Activated naive CD4-positive, alpha-beta T cell treated with anti-CD3 and anti-CD28 coated beads for 36 hours (primary cell): Measurements from ENCODE around the gene PRKAB2. TPM values are rescaled to one million over a fixed set of nuclear protein-coding genes. Genes with fewer than 3 reads are reported as not detected.
"Not testable (repeated sequence)": the region's sequence is repeated elsewhere in the genome, so short reads cannot be mapped to it uniquely, and the experiment has no call there.

Experiments
- CTCF ChIA-PET: fragments of 350-600 bp; sonication (Branson Sonifier 250); formaldehyde crosslinking; loops from one replicate; lab custom pipeline; 2021; ENCODE audit warnings: antibody characterized with exemption; lab: Charles Lee
- DNase-seq: peaks from one replicate; pipeline ENCODE4 v3.0.0-alpha.2; 2020
- H3K27ac Mint-ChIP-seq: one replicate; pipeline ENCODE4 v1.8.0; 2021; ENCODE audit warnings: mild to moderate bottlenecking, mixed read lengths
- H3K27me3 Mint-ChIP-seq: one replicate; pipeline ENCODE4 v1.8.0; 2021; ENCODE audit warnings: low read depth, mixed read lengths
- H3K36me3 Mint-ChIP-seq: one replicate; pipeline ENCODE4 v1.8.0; 2021; ENCODE audit warnings: low read depth, mixed read lengths
- H3K4me1 Mint-ChIP-seq: one replicate; pipeline ENCODE4 v1.8.0; 2021; ENCODE audit warnings: low read depth, mixed read lengths
- H3K4me3 Mint-ChIP-seq: one replicate; pipeline ENCODE4 v1.8.0; 2021; ENCODE audit warnings: mild to moderate bottlenecking, moderate library complexity, mixed read lengths
- H3K9me3 Mint-ChIP-seq: one replicate; pipeline ENCODE4 v1.8.0; 2021; ENCODE audit warnings: mixed read lengths
- intact Hi-C: fragments of 100-400 bp; cut with micrococcal nuclease; formaldehyde crosslinking; loops from one replicate; pipeline ENCODE4 v1.15.1; 2023
- total RNA-seq, 2 experiments: library from RNA; stranded (reverse); gene quantifications; one replicate each; pipeline ENCODE4 v1.2.3, GENCODE V29; 2021

The PRKAB2 gene
- total RNA-seq, 2 experiments from 2014 or later: 3.4 to 4.4 TPM

DNA sequence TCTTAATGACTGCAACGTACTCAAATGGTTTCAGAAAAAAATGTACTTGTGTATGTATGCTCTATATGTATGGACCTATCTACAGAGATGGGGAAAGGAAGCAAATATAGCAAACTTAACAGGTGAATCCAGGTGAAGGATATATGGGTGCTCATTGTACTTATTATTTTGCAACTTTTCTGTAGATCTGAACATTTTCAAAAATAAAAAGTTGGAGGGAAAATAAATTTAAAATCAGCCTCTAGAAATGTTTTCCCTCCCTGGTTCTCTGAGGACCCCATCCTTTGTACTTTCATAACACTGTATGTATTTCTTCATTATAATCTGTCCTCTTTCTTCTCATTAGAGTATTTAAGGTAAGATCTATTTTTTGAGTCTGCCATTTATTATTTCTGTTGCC is 34.9 kb upstream of the PRKAB2 start:
- H3K4me3 Mint-ChIP-seq: no peak overlapping the region
- no peaks in the 10 kb centered on the region for H3K4me1 Mint-ChIP-seq
- H3K9me3 Mint-ChIP-seq: peaks cover 2% of the 10 kb centered on the region
- intact Hi-C loops: no loop called here
- H3K27ac Mint-ChIP-seq: no peak overlapping the region
- no peaks in the 10 kb centered on the region for H3K36me3 Mint-ChIP-seq
- CTCF ChIA-PET: no interaction called here
- no peaks in the 10 kb centered on the region for H3K27me3 Mint-ChIP-seq
- no peak for DNase-seq

DNA sequence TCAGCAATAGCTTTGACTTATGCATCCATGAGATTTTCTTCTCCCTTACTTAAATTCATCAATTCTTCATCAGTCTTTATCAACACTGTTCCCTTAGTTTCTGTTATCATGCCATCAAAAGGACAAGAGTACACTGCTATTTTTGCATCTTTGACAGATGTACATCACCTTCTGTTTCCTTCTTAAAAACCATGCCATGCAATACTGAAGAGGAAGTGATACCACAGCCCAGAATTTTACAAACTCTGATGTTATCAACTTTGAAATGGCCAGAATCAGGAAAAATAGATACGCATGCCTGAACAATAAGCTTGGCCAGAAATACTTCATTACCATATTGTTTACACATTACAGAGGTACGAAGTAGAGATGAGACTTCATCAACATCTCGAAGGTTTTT is 31.8 kb upstream of the PRKAB2 start:
- Mint-ChIP-seq H3K4me1 (peaks cover 4% of the 10 kb centered on the region), H3K9me3 (peaks cover 2% of the 10 kb centered on the region), H3K36me3 (no peaks in the 10 kb centered on the region), H3K27me3 (no peaks in the 10 kb centered on the region), H3K4me3 (no peak overlapping the region), H3K27ac (no peak overlapping the region)
- intact Hi-C loops: no loop called here
- DNase-seq: no peak
- CTCF ChIA-PET: interaction anchor here (0.6 kb wide), 1 partner anchor 19 kb away, joined by 3 read pairs; no protein-coding TSS in a partner anchor

DNA sequence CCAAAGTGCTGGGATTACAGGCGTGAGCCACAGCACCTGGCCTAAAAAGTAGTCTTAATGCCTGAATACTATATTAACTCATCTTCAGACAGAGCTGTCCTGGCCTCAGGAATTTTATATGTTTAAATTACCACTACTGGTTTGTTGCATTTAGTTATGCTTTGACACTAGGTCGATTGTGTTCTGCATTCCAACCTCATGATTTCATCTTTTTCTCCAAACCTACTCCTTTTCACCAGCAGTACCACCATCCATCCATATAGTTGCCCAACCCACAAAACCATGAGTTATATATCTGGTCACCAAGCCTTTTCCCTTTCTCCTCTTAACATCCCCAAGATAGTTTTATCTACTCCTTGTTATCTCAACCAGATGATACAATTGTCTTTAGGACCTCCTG is 30.3 kb upstream of the PRKAB2 start:
- CTCF ChIA-PET: no interaction called here
- intact Hi-C loops: no loop called here
- DNase-seq: no peak
- H3K4me3 Mint-ChIP-seq: no peak overlapping the region
- peaks cover 4% of the 10 kb centered on the region for H3K4me1 Mint-ChIP-seq
- no peak overlapping the region for H3K27ac Mint-ChIP-seq
- H3K36me3 Mint-ChIP-seq: no peaks in the 10 kb centered on the region
- H3K27me3 Mint-ChIP-seq: no peaks in the 10 kb centered on the region
- peaks cover 2% of the 10 kb centered on the region for H3K9me3 Mint-ChIP-seq

DNA sequence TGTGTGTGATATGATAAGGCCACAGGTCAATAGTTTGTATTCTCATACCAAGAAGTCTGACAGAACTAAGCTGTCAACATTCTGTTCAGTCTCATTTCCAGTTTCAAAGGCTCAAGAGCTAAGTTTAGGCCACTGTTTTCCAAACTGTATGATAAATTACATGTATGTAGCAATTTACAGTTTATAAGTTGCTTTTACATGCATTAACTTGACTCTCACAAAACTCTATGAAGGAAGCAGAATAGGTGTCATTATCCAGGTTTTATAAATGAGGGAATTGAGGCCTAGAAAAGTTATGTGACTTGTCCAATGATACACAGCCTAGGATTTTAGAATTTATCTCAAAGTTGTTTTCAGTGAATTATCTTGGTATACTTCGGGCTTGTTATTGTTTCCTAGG is 29.5 kb upstream of the PRKAB2 start:
- no peaks in the 10 kb centered on the region for H3K27me3 Mint-ChIP-seq
- no peak overlapping the region for H3K4me3 Mint-ChIP-seq
- intact Hi-C loops: no loop called here
- no peak for DNase-seq
- peaks cover 9% of the 10 kb centered on the region for H3K4me1 Mint-ChIP-seq
- CTCF ChIA-PET: interaction anchor here (1.8 kb wide), 1 partner anchor 42 kb away, joined by 8 read pairs; no protein-coding TSS in a partner anchor
- peaks cover 2% of the 10 kb centered on the region for H3K9me3 Mint-ChIP-seq
- H3K27ac Mint-ChIP-seq: no peak overlapping the region
- no peaks in the 10 kb centered on the region for H3K36me3 Mint-ChIP-seq

DNA sequence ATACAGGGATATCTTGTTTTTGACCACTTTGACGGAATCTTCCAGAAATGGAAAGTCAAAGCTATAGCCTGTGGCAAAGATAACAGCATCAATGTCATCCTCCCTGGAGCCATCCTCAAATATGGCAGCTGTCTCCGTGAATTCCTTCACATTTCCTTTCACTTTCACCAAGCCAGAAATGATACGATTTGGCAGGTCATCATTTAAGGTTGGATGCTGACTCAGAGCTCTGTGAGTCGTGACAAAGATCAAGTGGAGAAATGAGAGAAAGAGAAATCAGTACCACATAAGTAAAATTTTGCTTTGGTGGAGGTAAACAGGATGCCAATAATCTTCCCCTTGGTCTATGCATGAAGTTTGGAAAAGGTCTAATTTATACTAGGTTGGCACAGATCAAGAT is 29.0 kb upstream of the PRKAB2 start:
- DNase-seq: no peak
- H3K36me3 Mint-ChIP-seq: no peaks in the 10 kb centered on the region
- CTCF ChIA-PET: interaction anchor here (1.8 kb wide), 1 partner anchor 42 kb away, joined by 8 read pairs; no protein-coding TSS in a partner anchor
- peaks cover 9% of the 10 kb centered on the region for H3K4me1 Mint-ChIP-seq
- intact Hi-C loops: no loop called here
- no peaks in the 10 kb centered on the region for H3K27me3 Mint-ChIP-seq
- H3K9me3 Mint-ChIP-seq: no peaks in the 10 kb centered on the region
- H3K4me3 Mint-ChIP-seq: no peak overlapping the region
- H3K27ac Mint-ChIP-seq: no peak overlapping the region

DNA sequence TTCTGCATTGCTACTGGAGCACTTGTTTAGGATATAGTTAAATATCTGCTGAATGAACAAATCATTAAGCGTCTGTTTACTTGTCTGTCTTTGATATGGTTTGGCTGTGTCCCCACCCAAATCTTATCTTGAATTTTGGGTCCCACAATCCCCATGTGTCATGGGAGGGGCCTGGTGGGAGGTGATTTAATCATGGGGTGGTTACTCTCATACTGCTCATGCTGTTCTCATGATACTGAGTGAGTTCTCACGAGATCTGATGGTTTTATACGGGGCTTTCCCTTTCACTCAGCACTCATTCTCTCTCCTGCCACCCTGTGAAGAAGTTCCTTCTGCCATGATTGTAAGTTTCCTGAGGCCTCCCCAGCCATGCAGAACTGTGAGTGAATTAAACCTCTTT is 25.1 kb upstream of the PRKAB2 start:
- H3K4me1 Mint-ChIP-seq, H3K4me3 Mint-ChIP-seq, H3K9me3 Mint-ChIP-seq, intact Hi-C loops, H3K27ac Mint-ChIP-seq, H3K27me3 Mint-ChIP-seq, H3K36me3 Mint-ChIP-seq, DNase-seq: not testable (repeated sequence)
- CTCF ChIA-PET: interaction anchor here (0.6 kb wide), 1 partner anchor 101 kb away, joined by 4 read pairs; no protein-coding TSS in a partner anchor

DNA sequence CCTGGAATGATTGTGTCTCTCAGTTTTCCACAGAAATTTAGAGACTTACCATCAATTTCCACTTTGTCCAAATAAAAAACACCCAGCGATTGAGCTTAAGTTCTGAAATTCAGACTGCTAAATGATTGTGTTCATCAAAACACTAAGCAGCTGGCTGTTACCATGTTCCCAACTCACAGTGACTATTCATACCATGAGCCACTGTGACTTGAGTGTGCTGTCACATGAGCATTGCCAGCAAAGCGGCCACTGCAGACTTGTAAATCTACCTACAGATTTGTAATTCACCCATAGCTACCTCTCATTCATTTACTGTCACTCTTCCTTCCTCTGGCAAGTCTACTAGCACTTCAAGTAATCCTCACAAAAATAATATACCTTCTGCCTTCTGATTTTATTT is 17.2 kb upstream of the PRKAB2 start:
- intact Hi-C loops: no loop called here
- DNase-seq: no peak
- Mint-ChIP-seq H3K4me3 (no peak overlapping the region), H3K36me3 (no peaks in the 10 kb centered on the region), H3K27ac (no peak overlapping the region), H3K27me3 (no peaks in the 10 kb centered on the region), H3K9me3 (no peaks in the 10 kb centered on the region), H3K4me1 (no peaks in the 10 kb centered on the region)
- CTCF ChIA-PET: interaction anchor here (1.7 kb wide), 1 partner anchor 53 kb away, joined by 3 read pairs; the partner anchor contains the start of gene CHD1L

DNA sequence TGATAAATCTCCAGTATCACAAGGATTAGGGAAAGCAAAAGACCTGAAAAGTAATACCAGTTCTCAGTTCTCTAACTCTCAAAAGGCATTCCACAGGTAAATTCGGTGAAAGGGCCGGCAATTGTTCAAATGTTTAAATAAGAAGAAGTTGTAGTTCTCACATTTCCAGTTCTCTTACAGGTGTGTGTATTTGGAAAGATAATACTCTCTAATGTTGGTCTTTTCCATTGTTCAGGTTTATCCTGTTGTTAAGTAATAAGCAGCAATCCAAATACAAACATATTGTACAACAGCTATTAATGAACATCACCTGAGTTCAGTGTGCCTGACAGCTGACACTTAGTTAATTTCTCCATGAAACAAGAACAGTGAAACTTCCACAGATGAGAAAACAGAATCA is 13.2 kb upstream of the PRKAB2 start:
- Mint-ChIP-seq H3K9me3 (no peaks in the 10 kb centered on the region), H3K27ac (no peak overlapping the region), H3K36me3 (no peaks in the 10 kb centered on the region), H3K4me3 (no peak overlapping the region), H3K4me1 (no peaks in the 10 kb centered on the region), H3K27me3 (no peaks in the 10 kb centered on the region)
- intact Hi-C loops: no loop called here
- DNase-seq: no peak
- CTCF ChIA-PET: interaction anchor here (0.9 kb wide), 1 partner anchor 58 kb away, joined by 3 read pairs; no protein-coding TSS in a partner anchor

DNA sequence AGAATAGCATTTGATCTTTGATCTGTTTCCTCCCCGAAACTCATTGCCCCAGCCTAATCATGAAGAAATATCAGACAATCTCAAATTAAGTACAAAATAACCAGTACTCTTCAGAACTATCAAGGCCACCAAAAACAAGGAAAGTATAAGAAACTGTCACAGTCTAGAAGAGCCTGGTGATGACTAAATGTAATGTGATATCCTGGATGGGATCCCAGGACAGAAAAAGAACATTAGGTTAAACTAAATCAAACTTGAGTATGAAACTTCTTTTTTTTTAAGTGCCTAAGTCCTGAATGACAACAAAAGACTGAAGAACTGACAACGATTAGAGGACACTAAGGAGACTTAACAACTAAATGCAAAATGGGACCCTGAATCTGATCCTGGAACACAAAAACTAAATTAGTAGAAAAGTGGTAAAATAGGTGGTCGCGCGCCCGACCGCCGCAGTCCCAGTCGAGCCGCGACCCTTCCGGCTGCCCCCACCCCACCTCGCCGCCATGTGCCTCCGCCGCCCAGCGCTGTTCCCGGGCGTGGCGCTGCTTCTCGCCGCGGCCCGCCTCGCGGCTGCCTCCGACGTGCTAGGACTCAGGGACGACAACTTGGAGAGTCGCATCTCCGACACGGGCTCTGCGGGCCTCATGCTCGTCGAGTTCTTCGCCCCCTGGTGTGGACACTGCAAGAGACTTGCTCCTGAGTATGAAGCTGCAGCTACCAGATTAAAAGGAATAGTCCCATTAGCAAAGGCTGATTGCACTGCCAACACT is 5.5 kb upstream of the PRKAB2 start:
- H3K4me3 Mint-ChIP-seq: peak overlapping the region; percentile 11
- no peak overlapping the region for H3K27ac Mint-ChIP-seq
- peaks cover 6% of the 10 kb centered on the region for H3K36me3 Mint-ChIP-seq

DNA sequence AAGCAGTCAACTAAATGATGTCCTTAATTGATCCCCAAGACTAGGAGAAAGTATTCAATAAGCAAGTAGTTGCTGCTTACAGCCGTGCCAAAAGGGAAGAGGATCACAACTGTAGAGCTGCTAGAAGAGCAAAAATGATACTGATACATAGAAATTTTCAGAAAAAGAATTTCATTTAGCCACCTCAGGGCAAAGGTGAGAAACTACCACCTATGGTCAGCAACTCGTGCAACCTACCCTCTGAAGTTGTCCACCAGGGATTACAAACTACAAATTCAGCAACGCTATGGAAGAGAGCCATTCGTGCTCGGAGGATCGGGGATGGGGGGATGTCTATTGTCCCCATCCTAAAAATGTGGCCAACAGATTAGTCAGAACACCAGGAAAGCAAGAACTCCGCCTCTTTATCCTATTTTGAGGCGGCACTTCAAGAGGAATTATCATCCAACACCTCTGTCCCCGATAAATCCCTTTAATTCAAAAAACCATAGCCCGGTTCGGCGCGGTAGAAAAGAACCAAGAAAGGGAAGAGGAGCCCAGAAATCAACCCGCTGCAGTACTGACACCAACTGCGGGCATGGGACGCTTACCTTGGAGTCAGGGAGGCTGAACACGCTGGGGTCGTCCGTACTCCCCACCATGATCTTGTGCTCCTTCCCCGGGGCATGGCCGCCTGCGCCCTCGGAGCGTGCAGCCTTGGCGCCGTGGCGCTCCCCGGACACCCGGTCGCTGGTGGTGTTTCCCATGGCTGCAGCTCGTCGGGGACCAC is 687 bp downstream of the PRKAB2 start:
- Mint-ChIP-seq H3K4me3 (peak overlapping the region; percentile 98), H3K9me3 (peaks cover 3% of the 10 kb centered on the region), H3K27me3 (no peaks in the 10 kb centered on the region), H3K4me1 (peaks cover 32% of the 10 kb centered on the region), H3K27ac (peak overlapping the region; percentile 60), H3K36me3 (peaks cover 8% of the 10 kb centered on the region)
- peak; percentile 5 for DNase-seq
- intact Hi-C loops: loop anchor here (1.0 kb wide), 4 partner anchors 54 to 370 kb away; partner anchors contain the start of genes BCL9, CHD1L and FMO5
- CTCF ChIA-PET: interaction anchor here (3.8 kb wide), 1 partner anchor 71 kb away, joined by 39 read pairs; the partner anchor contains the start of gene CHD1L

More for the DNA sequence above, 5.5 kb upstream of the PRKAB2 start:
- Mint-ChIP-seq H3K4me1 (peaks cover 11% of the 10 kb centered on the region), H3K9me3 (peaks cover 5% of the 10 kb centered on the region), H3K27me3 (peaks cover 5% of the 10 kb centered on the region)
- CTCF ChIA-PET: interaction anchor here (2.0 kb wide), 1 partner anchor 65 kb away, joined by 5 read pairs; no protein-coding TSS in a partner anchor
- intact Hi-C loops: no loop called here
- no peak for DNase-seq

DNA sequence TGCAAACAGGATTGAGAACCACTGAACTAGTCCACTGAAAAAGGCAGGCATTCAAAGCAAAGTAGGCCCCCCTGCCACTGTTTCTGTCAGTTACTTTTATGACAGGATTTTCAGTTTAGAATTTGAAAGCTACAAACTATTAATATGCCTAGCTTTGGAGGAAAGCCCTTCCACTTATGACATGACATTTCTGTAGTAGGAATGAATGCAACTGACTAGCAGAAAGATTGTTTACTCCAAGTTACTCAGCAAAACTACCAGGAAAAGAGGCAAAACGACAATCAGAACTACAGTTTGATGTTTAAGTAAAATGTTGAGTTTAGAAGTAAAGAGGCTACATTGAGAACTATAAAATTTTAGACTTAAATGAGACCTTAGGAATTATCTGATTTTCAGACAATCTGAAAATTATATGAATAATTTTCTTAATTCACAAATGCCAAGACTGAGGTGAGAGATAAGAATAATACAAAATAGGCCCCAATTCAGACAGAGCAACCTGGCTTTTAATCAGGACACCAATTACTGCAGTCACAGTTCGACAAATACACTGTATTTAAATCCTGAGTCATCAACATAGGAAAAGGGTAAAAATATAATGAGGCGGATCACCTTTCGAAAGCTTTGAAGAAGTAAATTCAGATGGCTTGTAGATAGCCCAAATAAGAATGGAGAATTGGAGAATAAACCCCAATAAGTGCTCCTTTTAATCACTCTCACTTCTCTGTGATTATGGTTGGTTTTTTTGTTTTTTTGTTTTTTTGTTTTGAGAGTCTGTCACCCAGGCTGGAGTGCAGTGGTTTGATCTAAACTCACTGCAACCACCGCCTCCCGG is 2.2 kb downstream of the PRKAB2 start:
- no peak for DNase-seq
- Mint-ChIP-seq H3K4me3 (no peak overlapping the region), H3K9me3 (no peaks in the 10 kb centered on the region), H3K27ac (no peak overlapping the region), H3K4me1 (peaks cover 32% of the 10 kb centered on the region), H3K27me3 (no peaks in the 10 kb centered on the region), H3K36me3 (peaks cover 13% of the 10 kb centered on the region)
- CTCF ChIA-PET: interaction anchor here (1.2 to 2.6 kb wide), 2 partner anchors 72 to 74 kb away, joined by 5 to 10 read pairs; partner anchors contain the start of gene CHD1L
- intact Hi-C loops: no loop called here
